MM.1S (cell line): Measurements from ENCODE around the gene HSPG2.

Source experiments
- DNase-seq: peaks from one replicate; pipeline ENCODE4 v3.0.0-alpha.2; 2015
- H2AFZ ChIP-seq: fragments of 300-600 bp; sonication (generic); 2 replicates; pipeline ENCODE4 v1.6.0; 2016; ENCODE audit warnings: antibody characterized with exemption, low read length
- H3F3A ChIP-seq: fragments of 300-600 bp; sonication (generic); 2 replicates; pipeline ENCODE4 v1.6.1; 2016; ENCODE audit warnings: mild to moderate bottlenecking, antibody characterized with exemption, low read length, moderate library complexity, mixed read lengths; ENCODE audit not compliant: insufficient read depth
- H3K27ac ChIP-seq: fragments of 300-600 bp; sonication (generic); 2 replicates; pipeline ENCODE4 v1.5.1; 2016; ENCODE audit warnings: mild to moderate bottlenecking, low read length
- H3K27me3 ChIP-seq: fragments of 300-600 bp; sonication (generic); replicated peaks from 2 replicates; pipeline ENCODE4 v1.6.0; 2016; ENCODE audit warnings: low read length; ENCODE audit not compliant: insufficient read depth
- H3K36me3 ChIP-seq: fragments of 300-600 bp; sonication (generic); replicated peaks from 2 replicates; pipeline ENCODE4 v1.6.1; 2016; ENCODE audit warnings: mild to moderate bottlenecking, low read length, mixed read lengths; ENCODE audit not compliant: insufficient read depth
- H3K4me1 ChIP-seq: fragments of 300-600 bp; sonication (generic); 2 replicates; pipeline ENCODE4 v1.6.1; 2016; ENCODE audit warnings: low read length, mixed read lengths
- H3K4me2 ChIP-seq: fragments of 300-600 bp; sonication (generic); 2 replicates; pipeline ENCODE4 v1.6.0; 2016; ENCODE audit warnings: low read depth, low read length
- H3K4me3 ChIP-seq: fragments of 300-600 bp; sonication (generic); 2 replicates; pipeline ENCODE4 v1.5.1; 2016; ENCODE audit warnings: low read length, mixed read lengths
- H3K79me2 ChIP-seq: fragments of 300-600 bp; sonication (generic); 2 replicates; pipeline ENCODE4 v1.6.1; 2016; ENCODE audit warnings: mixed run types, low read length, mixed read lengths
- H3K9ac ChIP-seq: fragments of 300-600 bp; sonication (generic); 2 replicates; pipeline ENCODE4 v1.6.1; 2016; ENCODE audit warnings: low read length, mixed read lengths
- H3K9me2 ChIP-seq: fragments of 300-600 bp; sonication (generic); replicated peaks from 2 replicates; pipeline ENCODE4 v1.6.1; 2016; ENCODE audit warnings: mild to moderate bottlenecking, low read length, mixed read lengths; ENCODE audit not compliant: insufficient read depth
- H3K9me3 ChIP-seq: fragments of 300-600 bp; sonication (generic); replicated peaks from 2 replicates; pipeline ENCODE4 v1.6.1; 2016; ENCODE audit warnings: mild to moderate bottlenecking, low read length, mixed read lengths; ENCODE audit not compliant: insufficient read depth
- H4K20me1 ChIP-seq: fragments of 300-600 bp; sonication (generic); 2 replicates; pipeline ENCODE4 v1.6.1; 2016; ENCODE audit warnings: mild to moderate bottlenecking, low read length, moderate library complexity, mixed read lengths; ENCODE audit not compliant: insufficient read depth
- CTCF ChIP-seq: fragments of 300-600 bp; sonication (generic); IDR thresholded peaks from 2 replicates; pipeline ENCODE4 v1.5.1; 2016; ENCODE audit warnings: antibody characterized with exemption, low read length, mixed read lengths
- EZH2 ChIP-seq: fragments of 300-600 bp; sonication (generic); optimal IDR thresholded peaks from 2 replicates; pipeline ENCODE3; 2017; ENCODE audit warnings: low read depth, mild to moderate bottlenecking, antibody characterized with exemption, low read length, mixed read lengths
- EZH2phosphoT487 ChIP-seq: fragments of 300-600 bp; sonication (generic); IDR thresholded peaks from 2 replicates; pipeline ENCODE4 v1.6.1; 2018; ENCODE audit warnings: antibody characterized with exemption, low read length

Gene HSPG2

GRCh38 chr1:21952786-21953520 is 15.8 kb upstream of the HSPG2 start:
- Histone ChIP-seq H3F3A (no peaks in the 10 kb centered on the region), H3K79me2 (no peaks in the 10 kb centered on the region), H3K36me3 (no peaks in the 10 kb centered on the region), H3K27ac (no peak overlapping the region), H3K9ac (no peak overlapping the region), H3K9me2 (no peaks in the 10 kb centered on the region), H3K4me1 (no peaks in the 10 kb centered on the region), H2AFZ (no peak overlapping the region), H3K4me2 (no peak overlapping the region), H3K27me3 (peaks cover 3% of the 10 kb centered on the region; the same call in 1 of the 2 replicates), H3K4me3 (no peak overlapping the region), H3K9me3 (no peaks in the 10 kb centered on the region), H4K20me1 (no peaks in the 10 kb centered on the region)
- no peak for DNase-seq
- TF ChIP-seq EZH2phosphoT487 (no peak), EZH2 (no peak), CTCF (no peak)

- no peak overlapping the region for H3K4me2 ChIP-seq
- no peaks in the 10 kb centered on the region for H3F3A ChIP-seq
- no peaks in the 10 kb centered on the region for H3K36me3 ChIP-seq
These were observed 14.2 kb upstream of the HSPG2 start for GRCh38 chr1:21951226-21951870.

GRCh38 chr1:21950734-21951133 is 13.6 kb upstream of the HSPG2 start:
- Histone ChIP-seq H3K9me3 (no peaks in the 10 kb centered on the region), H3K79me2 (no peaks in the 10 kb centered on the region)

More at GRCh38 chr1:21951226-21951870, 14.2 kb upstream of the HSPG2 start:
- H4K20me1 ChIP-seq, result no peaks in the 10 kb centered on the region
- H2AFZ ChIP-seq, result no peak overlapping the region
- DNase-seq, result no peak
- no peaks in the 10 kb centered on the region for H3K9me3 ChIP-seq
- no peak for TF ChIP-seq CTCF
- no peak for TF ChIP-seq EZH2
- no peak for TF ChIP-seq EZH2phosphoT487
- no peaks in the 10 kb centered on the region for H3K9me2 ChIP-seq
- no peak overlapping the region for H3K27ac ChIP-seq
- no peaks in the 10 kb centered on the region for H3K79me2 ChIP-seq
- no peaks in the 10 kb centered on the region for H3K4me1 ChIP-seq
- H3K4me3 ChIP-seq, result no peak overlapping the region
- no peak overlapping the region for H3K9ac ChIP-seq
- no peaks in the 10 kb centered on the region; the same call in 1 of the 2 replicates for H3K27me3 ChIP-seq

More at GRCh38 chr1:21950734-21951133, 13.6 kb upstream of the HSPG2 start:
- Histone ChIP-seq H3K36me3 (no peaks in the 10 kb centered on the region), H3K4me3 (no peak overlapping the region), H3K9me2 (no peaks in the 10 kb centered on the region), H3K4me2 (no peak overlapping the region), H3K4me1 (no peaks in the 10 kb centered on the region), H3K27ac (no peak overlapping the region), H3K9ac (no peak overlapping the region), H4K20me1 (no peaks in the 10 kb centered on the region), H3K27me3 (no peaks in the 10 kb centered on the region; the same call in 1 of the 2 replicates), H3F3A (no peaks in the 10 kb centered on the region), H2AFZ (no peak overlapping the region)
- TF ChIP-seq EZH2 (no peak), CTCF (no peak)
- DNase-seq, result no peak
